A673 (cell line): ENCODE results near the gene PRDM4. TPM values are rescaled to one million over a fixed set of nuclear protein-coding genes. Genes with fewer than 3 reads are reported as not detected.
"Not testable (repeated sequence)": the region's sequence is repeated elsewhere in the genome, so short reads cannot be mapped to it uniquely, and the experiment has no call there.

Experiments
- BruUV-seq: library from RNA; stranded (reverse); fragments of 400-500 nt; replicated peaks from 2 replicates; lab custom pipeline; 2021; lab: Mats Ljungman, UMichigan
- CTCF ChIA-PET: fragments of 300-600 bp; sonication (Branson Sonifier 250); formaldehyde crosslinking; loops from one replicate; lab custom pipeline; 2022; ENCODE audit warnings: antibody characterized with exemption; lab: Charles Lee
- POLR2A ChIA-PET: fragments of 300-600 bp; sonication (Branson Sonifier 250); formaldehyde crosslinking; loops from one replicate; lab custom pipeline; 2022; ENCODE audit warnings: antibody characterized with exemption; ENCODE audit not compliant: low non-redundant PET; lab: Charles Lee
- DNase-seq: peaks from one replicate; pipeline ENCODE4 v3.0.0-alpha.2; 2015; ENCODE audit warnings: low spot score
- H3K27ac ChIP-seq: fragments of 200-600 bp; sonication (generic); 2 replicates; pipeline ENCODE4 v1.5.1; 2016; ENCODE audit warnings: mixed run types, low read depth, mild to moderate bottlenecking, mixed read lengths, antibody characterized with exemption, low read length; ENCODE audit not compliant: poor library complexity, severe bottlenecking
- H3K27me3 ChIP-seq: fragments of 200-600 bp; sonication (generic); replicated peaks from 2 replicates; pipeline ENCODE4 v1.6.1; 2017; ENCODE audit warnings: mixed run types, low read depth, mild to moderate bottlenecking, mixed read lengths, antibody characterized with exemption, low read length; ENCODE audit not compliant: insufficient read depth, poor library complexity
- H3K36me3 ChIP-seq: fragments of 200-600 bp; sonication (generic); 2 replicates; pipeline ENCODE4 v1.6.1; 2016; ENCODE audit warnings: mixed run types, mild to moderate bottlenecking, mixed read lengths, antibody characterized with exemption, low read length; ENCODE audit not compliant: insufficient read depth, poor library complexity, severe bottlenecking
- H3K4me1 ChIP-seq: fragments of 200-600 bp; sonication (generic); 2 replicates; pipeline ENCODE4 v1.6.1; 2017; ENCODE audit warnings: mixed run types, mild to moderate bottlenecking, mixed read lengths, antibody characterized with exemption, low read length; ENCODE audit not compliant: insufficient read depth, poor library complexity, severe bottlenecking
- H3K4me3 ChIP-seq: fragments of 200-600 bp; sonication (generic); 2 replicates; pipeline ENCODE4 v1.5.1; 2016; ENCODE audit warnings: low read depth, mixed run types, mild to moderate bottlenecking, mixed read lengths, low read length; ENCODE audit not compliant: poor library complexity, severe bottlenecking
- H3K9me3 ChIP-seq: fragments of 200-600 bp; sonication (generic); 2 replicates; pipeline ENCODE4 v1.6.1; 2016; ENCODE audit warnings: mixed run types, low read depth, mild to moderate bottlenecking, mixed read lengths, antibody characterized with exemption, low read length; ENCODE audit not compliant: poor library complexity, severe bottlenecking
- EZH2 ChIP-seq: fragments of 200-600 bp; sonication (generic); IDR thresholded peaks from 2 replicates; pipeline ENCODE4 v1.6.1; 2017; ENCODE audit warnings: borderline replicate concordance, low read depth, mild to moderate bottlenecking, mixed read lengths, antibody characterized with exemption, low read length; ENCODE audit not compliant: poor library complexity, severe bottlenecking
- intact Hi-C: fragments of 100-400 bp; cut with micrococcal nuclease; formaldehyde crosslinking; loops from one replicate; pipeline ENCODE4 v1.10.0; 2022; ENCODE audit not compliant: unreplicated experiment
- total RNA-seq: library from RNA; stranded (reverse); gene quantifications from 2 replicates; pipeline ENCODE4 v1.2.3, GENCODE V29; 2021
- TF ChIP-seq, protein P1 (sequence below): fragments of 300-800, 200-600 bp; sonication (generic); conservative IDR thresholded peaks from 2 replicates; pipeline ENCODE4 v1.5.1; 2017; ENCODE audit warnings: low read depth, mild to moderate bottlenecking, antibody characterized with exemption, low read length, moderate library complexity, mixed read lengths

The PRDM4 gene
- total RNA-seq, 1 experiment from 2014 or later: 31.5 TPM

GRCh38 chr12:107732365-107732764 lies 28.6 kb downstream of the PRDM4 start:
- Histone ChIP-seq H3K9me3 (no peaks in the 10 kb centered on the region), H3K4me3 (no peak overlapping the region), H3K36me3 (peaks cover 23% of the 10 kb centered on the region), H3K27me3 (no peaks in the 10 kb centered on the region), H3K27ac (no peak overlapping the region), H3K4me1 (no peaks in the 10 kb centered on the region)
- CTCF ChIA-PET: no interaction called here
- DNase-seq: no peak
- intact Hi-C loops: no loop called here
- TF ChIP-seq EZH2: no peak
- TF ChIP-seq, protein P1, sequence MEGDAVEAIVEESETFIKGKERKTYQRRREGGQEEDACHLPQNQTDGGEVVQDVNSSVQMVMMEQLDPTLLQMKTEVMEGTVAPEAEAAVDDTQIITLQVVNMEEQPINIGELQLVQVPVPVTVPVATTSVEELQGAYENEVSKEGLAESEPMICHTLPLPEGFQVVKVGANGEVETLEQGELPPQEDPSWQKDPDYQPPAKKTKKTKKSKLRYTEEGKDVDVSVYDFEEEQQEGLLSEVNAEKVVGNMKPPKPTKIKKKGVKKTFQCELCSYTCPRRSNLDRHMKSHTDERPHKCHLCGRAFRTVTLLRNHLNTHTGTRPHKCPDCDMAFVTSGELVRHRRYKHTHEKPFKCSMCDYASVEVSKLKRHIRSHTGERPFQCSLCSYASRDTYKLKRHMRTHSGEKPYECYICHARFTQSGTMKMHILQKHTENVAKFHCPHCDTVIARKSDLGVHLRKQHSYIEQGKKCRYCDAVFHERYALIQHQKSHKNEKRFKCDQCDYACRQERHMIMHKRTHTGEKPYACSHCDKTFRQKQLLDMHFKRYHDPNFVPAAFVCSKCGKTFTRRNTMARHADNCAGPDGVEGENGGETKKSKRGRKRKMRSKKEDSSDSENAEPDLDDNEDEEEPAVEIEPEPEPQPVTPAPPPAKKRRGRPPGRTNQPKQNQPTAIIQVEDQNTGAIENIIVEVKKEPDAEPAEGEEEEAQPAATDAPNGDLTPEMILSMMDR: no peak
- BruUV-seq: no TSS peak
- POLR2A ChIA-PET: no interaction called here

GRCh38 chr12:107731366-107731765 lies 29.6 kb downstream of the PRDM4 start:
- CTCF ChIA-PET: no interaction called here
- TF ChIP-seq, protein P1: no peak
- TF ChIP-seq EZH2: no peak
- BruUV-seq: no TSS peak

GRCh38 chr12:107730618-107731341 lies 30.2 kb downstream of the PRDM4 start:
- no TSS peak for BruUV-seq
- TF ChIP-seq, protein P1: no peak
- no peak for TF ChIP-seq EZH2
- H3K27me3 ChIP-seq: no peaks in the 10 kb centered on the region
- DNase-seq: no peak
- H3K9me3 ChIP-seq: no peaks in the 10 kb centered on the region
- peaks cover 13% of the 10 kb centered on the region for H3K36me3 ChIP-seq
- POLR2A ChIA-PET: no interaction called here
- intact Hi-C loops: no loop called here
- H3K27ac ChIP-seq: no peak overlapping the region
- H3K4me1 ChIP-seq: no peaks in the 10 kb centered on the region
- no peak overlapping the region for H3K4me3 ChIP-seq
- CTCF ChIA-PET: no interaction called here

More at GRCh38 chr12:107731366-107731765, 29.6 kb downstream of the PRDM4 start:
- H3K9me3 ChIP-seq: no peaks in the 10 kb centered on the region
- peaks cover 13% of the 10 kb centered on the region for H3K36me3 ChIP-seq
- no peaks in the 10 kb centered on the region for H3K27me3 ChIP-seq
- POLR2A ChIA-PET: no interaction called here
- no peak overlapping the region for H3K4me3 ChIP-seq
- intact Hi-C loops: no loop called here
- no peaks in the 10 kb centered on the region for H3K4me1 ChIP-seq
- H3K27ac ChIP-seq: no peak overlapping the region
- DNase-seq: no peak

DNA sequence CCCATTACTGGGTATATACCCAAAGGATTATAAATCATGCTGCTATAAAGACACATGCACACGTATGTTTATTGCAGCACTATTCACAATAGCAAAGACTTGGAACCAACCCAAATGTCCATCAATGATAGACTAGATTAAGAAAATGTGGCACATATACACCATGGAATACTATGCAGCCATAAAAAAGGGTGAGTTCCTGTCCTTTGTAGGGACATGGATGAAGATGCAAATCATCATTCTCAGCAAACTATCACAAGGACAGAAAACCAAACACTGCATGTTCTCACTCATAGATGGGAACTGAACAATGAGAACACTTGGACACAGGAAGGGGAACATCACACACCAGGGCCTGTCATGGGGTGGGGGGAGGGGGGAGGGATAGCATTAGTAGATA lies 33.2 kb downstream of the PRDM4 start:
- DNase-seq, H3K4me3 ChIP-seq, POLR2A ChIA-PET, BruUV-seq, H3K36me3 ChIP-seq, CTCF ChIA-PET, H3K27ac ChIP-seq, H3K27me3 ChIP-seq, intact Hi-C loops, H3K4me1 ChIP-seq, H3K9me3 ChIP-seq: not testable (repeated sequence)

DNA sequence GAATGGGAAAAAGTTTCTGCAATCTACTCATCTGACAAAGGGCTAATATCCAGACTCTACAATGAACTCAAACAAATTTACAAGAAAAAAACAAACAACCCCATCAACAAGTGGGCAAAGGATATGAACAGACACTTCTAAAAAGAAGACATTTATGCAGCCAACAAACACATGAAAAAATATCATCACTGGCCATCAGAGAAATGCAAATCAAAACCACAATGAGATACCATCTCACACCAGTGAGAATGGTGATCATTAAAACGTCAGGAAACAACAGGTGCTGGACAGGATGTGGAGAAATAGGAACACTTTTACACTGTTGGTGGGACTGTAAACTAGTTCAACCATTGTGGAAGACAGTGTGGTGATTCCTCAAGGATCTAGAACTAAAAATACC lies 33.6 kb downstream of the PRDM4 start:
- H3K36me3 ChIP-seq, BruUV-seq, CTCF ChIA-PET, intact Hi-C loops, H3K4me3 ChIP-seq, H3K9me3 ChIP-seq, DNase-seq, H3K27ac ChIP-seq, H3K4me1 ChIP-seq, H3K27me3 ChIP-seq, POLR2A ChIA-PET: not testable (repeated sequence)
